NCI-H187 (cell line): ENCODE results near the gene ADAMTS2.
"Not testable (repeated sequence)": the region's sequence is repeated elsewhere in the genome, so short reads cannot be mapped to it uniquely, and the experiment has no call there.

Source experiments
- DNase-seq, 2 experiments: peaks; one replicate each; lab custom pipeline; 2025; lab: John Stamatoyannopoulos, UW

ADAMTS2 gene

DNA sequence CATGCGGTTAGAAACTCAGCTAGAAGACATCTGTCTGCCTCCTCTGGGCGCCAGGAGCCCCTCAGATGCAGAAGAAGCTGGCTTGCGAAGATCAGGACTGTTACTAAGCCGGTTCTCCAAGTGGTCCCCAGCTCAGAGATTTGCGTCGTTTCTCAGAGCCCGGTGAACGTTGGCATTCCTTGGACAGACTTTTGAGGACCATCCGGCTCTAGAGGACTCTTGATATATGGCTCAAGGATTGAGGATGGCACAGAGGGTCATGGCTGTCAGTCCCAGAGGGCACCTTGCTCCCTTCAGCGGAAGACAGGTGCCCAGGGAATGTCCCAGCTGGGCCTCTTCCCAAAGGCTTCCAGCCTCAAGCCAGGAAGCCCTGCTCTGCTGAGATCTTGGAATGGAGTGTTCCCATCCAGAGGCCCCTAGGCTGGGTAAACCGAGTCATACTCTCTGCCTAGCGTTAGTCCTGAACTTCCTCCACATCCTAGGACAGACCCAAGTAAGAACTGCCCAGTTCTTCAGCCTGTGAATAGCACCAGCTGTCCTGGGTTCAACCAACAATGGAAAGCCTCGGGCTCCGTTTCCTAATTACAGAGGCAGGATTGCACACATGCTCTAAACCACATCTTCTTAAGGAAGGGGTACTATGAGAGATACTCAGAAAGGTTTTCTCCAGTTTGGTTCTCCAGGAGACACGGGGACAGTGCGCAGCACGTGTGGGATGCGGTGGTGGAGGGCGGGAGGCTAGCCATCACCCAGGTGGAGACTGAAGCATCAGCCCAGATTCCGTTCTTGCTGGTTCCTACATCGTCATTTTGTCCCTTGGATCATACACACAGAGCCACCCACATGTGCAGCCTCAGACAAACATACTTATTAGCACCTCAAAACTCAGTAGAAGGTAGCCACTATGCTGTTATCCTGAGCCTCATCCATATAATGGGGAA is 233.7 kb downstream of the ADAMTS2 start:
- DNase-seq = no peak

GRCh38 chr5:179110528-179110927 is 234.7 kb downstream of the ADAMTS2 start:
- DNase-seq = no peak

GRCh38 chr5:179101282-179101681 is 244.0 kb downstream of the ADAMTS2 start:
- not testable (repeated sequence) for DNase-seq

GRCh38 chr5:179089502-179089901 is 255.8 kb downstream of the ADAMTS2 start:
- no peak for DNase-seq

DNA sequence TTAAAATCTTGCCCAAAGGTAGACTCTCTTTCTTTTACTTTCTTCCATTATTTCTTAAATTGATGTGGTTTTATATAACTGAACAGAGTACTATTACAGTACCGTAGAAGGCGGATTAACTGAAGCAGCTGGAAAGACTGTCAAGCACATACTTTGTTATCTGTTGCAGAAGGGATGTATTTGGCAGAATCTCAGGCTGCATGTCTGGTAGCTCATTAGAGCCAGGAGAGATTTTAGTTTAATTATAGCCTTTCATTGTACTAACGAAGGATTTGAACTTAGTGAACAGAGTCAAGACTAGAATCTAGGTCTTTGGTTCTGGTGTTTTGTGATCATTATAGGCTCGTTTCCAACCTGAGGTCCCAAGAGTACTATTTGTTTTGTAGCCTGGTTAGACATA is 264.5 kb downstream of the ADAMTS2 start:
- no peak for DNase-seq

DNA sequence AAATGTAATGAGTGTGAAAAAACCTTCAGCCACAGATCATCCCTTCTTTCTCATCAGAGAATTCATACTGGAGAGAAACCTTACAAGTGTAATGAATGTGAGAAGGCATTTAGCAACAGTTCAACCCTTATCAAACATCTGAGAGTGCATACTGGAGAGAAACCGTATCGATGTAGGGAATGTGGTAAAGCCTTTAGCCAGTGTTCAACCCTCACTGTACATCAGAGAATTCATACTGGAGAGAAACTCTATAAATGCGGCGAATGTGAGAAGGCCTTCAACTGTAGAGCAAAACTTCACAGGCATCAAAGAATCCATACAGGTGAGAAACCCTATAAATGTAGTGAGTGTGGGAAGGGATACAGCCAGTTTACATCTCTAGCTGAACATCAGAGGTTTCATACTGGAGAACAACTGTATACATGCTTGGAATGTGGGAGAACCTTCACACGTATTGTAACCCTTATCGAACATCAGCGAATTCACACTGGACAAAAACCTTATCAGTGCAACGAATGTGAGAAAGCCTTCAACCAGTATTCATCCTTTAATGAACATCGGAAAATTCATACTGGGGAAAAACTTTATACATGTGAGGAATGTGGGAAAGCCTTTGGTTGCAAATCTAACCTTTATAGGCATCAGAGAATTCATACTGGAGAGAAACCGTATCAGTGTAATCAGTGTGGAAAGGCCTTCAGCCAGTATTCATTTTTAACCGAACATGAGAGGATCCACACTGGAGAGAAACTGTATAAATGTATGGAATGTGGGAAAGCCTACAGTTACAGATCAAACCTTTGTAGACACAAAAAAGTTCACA is 265.9 kb downstream of the ADAMTS2 start:
- no peak for DNase-seq

DNA sequence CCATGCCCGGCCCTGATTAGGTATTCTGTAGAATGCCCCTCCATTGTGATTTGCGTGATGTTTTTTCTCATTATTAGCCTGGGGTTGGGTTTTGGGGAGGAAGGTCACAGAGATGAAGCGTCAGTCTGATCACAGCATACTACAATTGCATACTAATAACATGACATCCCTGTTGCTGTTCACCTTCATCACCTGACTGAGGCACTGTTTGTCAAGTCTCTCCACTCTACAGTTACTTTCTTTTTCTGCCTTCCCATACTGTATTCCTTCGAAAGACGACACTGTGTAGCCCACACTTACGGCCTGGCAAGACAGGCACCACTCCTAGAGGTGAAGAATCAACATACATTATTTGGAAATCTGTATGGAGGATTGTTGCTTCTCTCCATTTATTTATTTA is 279.6 kb downstream of the ADAMTS2 start:
- no peak for DNase-seq

- DNase-seq = no peak
Measured at GRCh38 chr5:179061025-179061424, 284.2 kb downstream of the ADAMTS2 start.
